GM23248 (cell line): ENCODE results near the gene BICD1. TPM values are rescaled to one million over a fixed set of nuclear protein-coding genes. Genes with fewer than 3 reads are reported as not detected.

ENCODE experiments used
- DNase-seq: peaks from one replicate; pipeline ENCODE4 v3.0.0-alpha.2; 2015
- H2AFZ ChIP-seq: fragments of 200-600 bp; sonication (generic); 2 replicates; pipeline ENCODE4 v1.6.1; 2016; ENCODE audit warnings: antibody characterized with exemption
- H3F3A ChIP-seq: fragments of 200-600 bp; sonication (generic); 2 replicates; pipeline ENCODE4 v1.6.1; 2016; ENCODE audit warnings: mild to moderate bottlenecking, antibody characterized with exemption, mixed run types; ENCODE audit not compliant: insufficient read depth
- H3K27ac ChIP-seq: fragments of 200-600 bp; sonication (generic); 2 replicates; pipeline ENCODE4 v1.5.1; 2016; ENCODE audit warnings: mild to moderate bottlenecking
- H3K27me3 ChIP-seq: fragments of 200-600 bp; sonication (generic); replicated peaks from 2 replicates; pipeline ENCODE4 v1.6.1; 2016; ENCODE audit warnings: mild to moderate bottlenecking; ENCODE audit not compliant: insufficient read depth
- H3K36me3 ChIP-seq: fragments of 200-600 bp; sonication (generic); 2 replicates; pipeline ENCODE4 v1.6.1; 2016; ENCODE audit warnings: low read depth, mild to moderate bottlenecking
- H3K4me1 ChIP-seq: fragments of 200-600 bp; sonication (generic); 2 replicates; pipeline ENCODE4 v1.6.1; 2016; ENCODE audit warnings: mild to moderate bottlenecking; ENCODE audit not compliant: insufficient read depth
- H3K4me2 ChIP-seq: fragments of 200-600 bp; sonication (generic); one replicate; pipeline ENCODE4 v1.6.1; 2016; ENCODE audit warnings: mild to moderate bottlenecking; ENCODE audit not compliant: unreplicated experiment
- H3K4me3 ChIP-seq: fragments of 200-600 bp; sonication (generic); 2 replicates; pipeline ENCODE4 v1.5.1; 2016; ENCODE audit warnings: mild to moderate bottlenecking
- H3K79me2 ChIP-seq: fragments of 200-600 bp; sonication (generic); 2 replicates; pipeline ENCODE4 v1.6.1; 2016; ENCODE audit warnings: mild to moderate bottlenecking; ENCODE audit not compliant: insufficient read depth
- H3K9ac ChIP-seq: fragments of 200-600 bp; sonication (generic); 2 replicates; pipeline ENCODE4 v1.6.1; 2016; ENCODE audit warnings: mild to moderate bottlenecking
- H3K9me2 ChIP-seq: fragments of 200-600 bp; sonication (generic); 2 replicates; pipeline ENCODE4 v1.6.1; 2016; ENCODE audit warnings: mixed run types, mild to moderate bottlenecking, moderate library complexity; ENCODE audit not compliant: insufficient read depth
- H3K9me3 ChIP-seq: fragments of 200-600 bp; sonication (generic); one replicate; pipeline ENCODE4 v1.6.1; 2017; ENCODE audit warnings: low read depth
- H4K20me1 ChIP-seq: fragments of 200-600 bp; sonication (generic); 2 replicates; pipeline ENCODE4 v1.6.0; 2016; ENCODE audit not compliant: insufficient read depth
- EZH2 ChIP-seq: fragments of 200-600 bp; sonication (generic); IDR thresholded peaks from 2 replicates; pipeline ENCODE4 v1.6.1; 2018; ENCODE audit warnings: antibody characterized with exemption, mild to moderate bottlenecking; ENCODE audit not compliant: insufficient read depth, poor library complexity, severe bottlenecking
- EZH2phosphoT487 ChIP-seq: fragments of 200-600 bp; sonication (generic); IDR thresholded peaks from 2 replicates; pipeline ENCODE4 v1.6.1; 2018; ENCODE audit warnings: antibody characterized with exemption, moderate library complexity, mild to moderate bottlenecking, low read depth; ENCODE audit not compliant: insufficient read depth
- WGBS, 2 experiments: methylation state at CpG; one replicate each; pipeline ENCODE4 v1.1.6; 2015 to 2017; ENCODE audit warnings: low lambda C conversion rate in 2 of 2, low coverage in 1 of 2; ENCODE audit errors: missing lambda C conversion rate in 2 of 2; 5-methylcytosine and 5-hydroxymethylcytosine counted together
- in situ Hi-C: fragments of 300-500 bp; cut with MboI; formaldehyde crosslinking; loops from 2 replicates; pipeline ENCODE4 v1.15.0; 2020
- polyA plus RNA-seq: library from polyadenylated mRNA; unstranded; fragments of >200 nt; fragmentation: Nextera tagmentation; extraction: Ambion mirVana; gene quantifications from 2 replicates; pipeline ENCODE4 v1.2.1, GENCODE V29; 2016
- small RNA-seq: library from RNA; depleted of rRNA; stranded (forward); fragments of <200 nt; gene quantifications from one replicate; pipeline ENCODE3, GENCODE V24; 2014; ENCODE audit warnings: low read depth, low replicate concordance
- total RNA-seq: library from RNA; depleted of rRNA; stranded (reverse); fragments of >200 nt; shearing (Covaris generic); gene quantifications from 2 replicates; pipeline ENCODE4 v1.2.3, GENCODE V29; 2014; rRNA removed

BICD1 gene
- total and polyA plus RNA-seq, 2 experiments from 2014 or later = 9.7 to 20.6 TPM

DNA sequence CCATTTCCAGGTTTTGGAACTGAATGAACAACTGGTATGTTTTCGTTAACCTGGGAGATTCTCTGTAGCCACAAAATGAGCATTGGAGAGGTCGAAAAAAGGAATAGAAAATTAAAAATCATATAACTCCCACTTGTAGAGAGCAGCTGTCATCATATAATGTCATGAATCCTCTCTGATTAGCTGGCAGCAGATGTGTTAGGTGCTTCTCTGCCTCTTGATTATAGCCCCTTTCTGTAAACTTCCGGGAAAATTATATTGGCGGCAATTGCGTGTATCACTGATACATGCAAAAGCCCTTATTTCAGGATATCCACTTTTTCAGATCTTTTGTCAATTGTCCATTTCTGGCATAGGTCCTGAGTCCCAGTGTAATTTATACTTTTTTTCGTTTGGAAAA lies 324.4 kb downstream of the BICD1 start:
- no peak for DNase-seq
- Histone ChIP-seq H3K79me2 (no peaks in the 10 kb centered on the region), H3K4me1 (no peaks in the 10 kb centered on the region), H3K27me3 (peaks cover 5% of the 10 kb centered on the region; the same call in 1 of the 2 replicates), H4K20me1 (no peaks in the 10 kb centered on the region), H3F3A (no peaks in the 10 kb centered on the region), H3K9me3 (no peaks in the 10 kb centered on the region), H3K27ac (no peak overlapping the region), H3K4me3 (no peak overlapping the region), H3K36me3 (no peaks in the 10 kb centered on the region), H3K9me2 (no peaks in the 10 kb centered on the region), H3K9ac (no peak overlapping the region), H2AFZ (no peak overlapping the region), H3K4me2 (no peak overlapping the region)
- TF ChIP-seq EZH2 (no peak), EZH2phosphoT487 (no peak)
- in situ Hi-C loops = no loop called here
- 75 to 76% methylated on average over 6 of the region's 6 CpGs for WGBS, 2 experiments

Small RNA genes lying within 50 kb of the gene (small RNA-seq; reads per million reads assigned to genes)
- gene AC048344.2 (not detected), gene AC048344.3 (not detected), gene RF00019 (not detected)

Other genes with a start within 250 kb of the BICD1 start
- gene RESF1, start 147.4 kb upstream of the BICD1 start, total RNA-seq = 6.3 and 8.3 TPM in 2 replicates
- 6.6 and 8.4 TPM in 2 replicates for gene RESF1, start 147.4 kb upstream of the BICD1 start, polyA plus RNA-seq